ENCODE results near the gene NKD1. TPM values are rescaled to one million over a fixed set of nuclear protein-coding genes. Genes with fewer than 3 reads are reported as not detected.

The NKD1 gene
- total RNA-seq, 1 experiment from 2014 or later = 11.4 TPM

DNA sequence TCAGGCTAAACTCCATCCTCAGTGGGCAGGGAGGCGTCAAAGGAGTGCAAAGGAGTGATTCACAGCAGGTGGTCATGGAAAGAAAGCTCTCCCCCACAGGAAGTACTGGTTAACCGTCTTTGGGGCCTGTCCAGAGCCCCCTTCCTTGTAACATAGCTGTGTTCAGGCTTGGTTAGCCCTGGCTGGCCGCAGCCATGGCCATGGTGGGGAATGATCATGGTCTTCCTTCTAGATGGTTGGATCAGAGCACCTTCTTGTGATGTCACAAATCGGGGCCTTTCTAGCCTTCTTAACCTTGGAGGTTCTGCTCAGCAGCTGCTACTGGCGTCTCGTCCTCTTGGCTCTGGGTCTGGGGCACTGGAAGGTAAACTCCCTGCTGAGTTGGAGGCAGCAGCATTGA lies 15.8 kb downstream of the NKD1 start:
- DNase-seq (ENCODE audit: low read depth, low spot score) (no peak), ATAC-seq (no peak)
- Histone ChIP-seq H2AFZ (ENCODE audit: low read depth, low read length, poor library complexity, severe bottlenecking) (no peak overlapping the region), H3K4me2 (ENCODE audit: low read length) (no peak overlapping the region), H3K27ac (ENCODE audit: low read depth, low read length) (no peak overlapping the region), H3K27me3 (ENCODE audit: insufficient read depth, low read length) (no peaks in the 10 kb centered on the region), H3K79me2 (ENCODE audit: insufficient read depth, low read length) (no peaks in the 10 kb centered on the region), H3K9me2 (ENCODE audit: insufficient read depth) (no peaks in the 10 kb centered on the region), H3K4me3 (replicated peaks in 1 of 2; ENCODE audit: low read depth in 1 of 2, low read length in 2 of 2) (no peak overlapping the region), H4K20me1 (ENCODE audit: insufficient read depth) (no peaks in the 10 kb centered on the region), H3K36me3 (ENCODE audit: control insufficient read depth in 1 of 2, insufficient read depth in 2 of 2, low read length in 2 of 2) (0 out of 4 replicates have a peak, but pooled peaks cover 0 to 5% of the 10 kb centered on the region in 2 experiments), H3K4me1 (ENCODE audit: control insufficient read depth in 1 of 2, insufficient read depth in 2 of 2, low read length in 2 of 2) (no peaks in the 10 kb centered on the region), H3K9ac (ENCODE audit: low read length) (no peak overlapping the region), H3K9me3 (ENCODE audit: control insufficient read depth in 1 of 2, insufficient read depth in 1 of 2, low read depth in 1 of 2, low read length in 2 of 2) (no peaks in the 10 kb centered on the region)
- ChIA-PET RAD21 (ENCODE audit: low non-redundant PET in 1 of 2, low total read pairs in 2 of 2, uncharacterized antibody in 2 of 2, unreplicated experiment in 2 of 2) (no interaction called here), CTCF (no interaction called here), POLR2A (no interaction called here)
- BruUV-seq (replicated peaks) = no TSS peak
- no peak for TF ChIP-seq SP1 (IDR thresholded peaks at IDR 0.05; ENCODE audit: low read depth)
- TF ChIP-seq POLR2A (IDR thresholded peaks at IDR 0.05; ENCODE audit: borderline replicate concordance, extremely low read depth, insufficient read depth, insufficient read length) = no peak
- TF ChIP-seq ZBTB33 (IDR thresholded peaks at IDR 0.05; ENCODE audit: extremely low read depth, insufficient replicate concordance, low read length) = no peak
- TF ChIP-seq JUND (IDR thresholded peaks at IDR 0.05) = no peak
- no peak for TF ChIP-seq POLR2AphosphoS5 (IDR thresholded peaks at IDR 0.05; ENCODE audit: low read depth, low read length)
- TF ChIP-seq EZH2 (IDR thresholded peaks at IDR 0.05) = no peak
- no peak for TF ChIP-seq YY1 (IDR thresholded peaks at IDR 0.05; ENCODE audit: extremely low read depth, insufficient replicate concordance, low read depth, low read length)
- TF ChIP-seq ATF3 (IDR thresholded peaks at IDR 0.05) = no peak
- TF ChIP-seq RAD21 (IDR thresholded peaks at IDR 0.05; ENCODE audit: low read depth) = no peak
- TF ChIP-seq FOSL1 (IDR thresholded peaks at IDR 0.05; ENCODE audit: low read depth) = no peak
- TF ChIP-seq CEBPB (IDR thresholded peaks at IDR 0.05; ENCODE audit: low read depth) = no peak
- no peak for TF ChIP-seq EZH2phosphoT487 (IDR thresholded peaks at IDR 0.05; ENCODE audit: borderline replicate concordance)
- no peak for TF ChIP-seq CBX3 (IDR thresholded peaks at IDR 0.05; ENCODE audit: low read depth)
- no peak for TF ChIP-seq SRF (IDR thresholded peaks at IDR 0.05; ENCODE audit: low read depth)
- no peak for TF ChIP-seq ZNF274 (IDR thresholded peaks at IDR 0.05; ENCODE audit: low read depth, low read length)
- TF ChIP-seq TCF7L2 (IDR thresholded peaks at IDR 0.05; ENCODE audit: borderline replicate concordance, extremely low read depth, insufficient read depth, insufficient read length) = no peak
- intact Hi-C loops (cut with micrococcal nuclease) = no loop called here
